Activated B cell treated with CpG ODN at 0.5 μM for 24 hours (primary cell): Measurements from ENCODE around the gene ANXA4. TPM values are rescaled to one million over a fixed set of nuclear protein-coding genes. Genes with fewer than 3 reads are reported as not detected.

Source experiments
- ATAC-seq: fragments of 200-7000 bp; cut with Tn5 transposase; one replicate; pipeline ENCODE4 v1.10.0; 2021; ENCODE audit warnings: low read depth, mild to moderate bottlenecking, moderate library complexity
- CTCF ChIA-PET: fragments of 350-600 bp; sonication (Branson Sonifier 250); formaldehyde crosslinking; loops from one replicate; lab custom pipeline; 2021; ENCODE audit warnings: antibody characterized with exemption; lab: Charles Lee
- POLR2A ChIA-PET: fragments of 350-600 bp; sonication (Branson Sonifier 250); formaldehyde crosslinking; loops from one replicate; lab custom pipeline; 2021; ENCODE audit warnings: antibody characterized with exemption; lab: Charles Lee
- DNase-seq: peaks from one replicate; pipeline ENCODE4 v3.0.0; 2022
- H3K27ac Mint-ChIP-seq: one replicate; pipeline ENCODE4 v1.8.0; 2020; ENCODE audit warnings: mixed read lengths
- H3K27me3 Mint-ChIP-seq: one replicate; pipeline ENCODE4 v1.8.0; 2021; ENCODE audit warnings: mixed read lengths
- H3K36me3 Mint-ChIP-seq: one replicate; pipeline ENCODE4 v1.8.0; 2021; ENCODE audit warnings: low read depth, mixed read lengths
- H3K4me1 Mint-ChIP-seq: one replicate; pipeline ENCODE4 v1.8.0; 2021; ENCODE audit warnings: mixed read lengths
- H3K4me3 Mint-ChIP-seq: one replicate; pipeline ENCODE4 v1.8.0; 2020; ENCODE audit warnings: mild to moderate bottlenecking, mixed read lengths
- H3K9me3 Mint-ChIP-seq: one replicate; pipeline ENCODE4 v1.8.0; 2020; ENCODE audit warnings: mixed read lengths
- intact Hi-C: fragments of 100-400 bp; cut with micrococcal nuclease; formaldehyde crosslinking; loops from one replicate; pipeline ENCODE4 v1.15.1; 2024
- total RNA-seq: library from RNA; stranded (reverse); gene quantifications from 2 replicates; pipeline ENCODE4 v1.2.3, GENCODE V29; 2022
- TF ChIP-seq, protein P1 (sequence below): fragments of 200-600 bp; IDR thresholded peaks from one replicate; pipeline ENCODE4 v1.8.0; 2022; ENCODE audit warnings: antibody characterized with exemption, mild to moderate bottlenecking

ANXA4 gene
- total RNA-seq, 1 donor from 2014 or later = 32.0 TPM

DNA sequence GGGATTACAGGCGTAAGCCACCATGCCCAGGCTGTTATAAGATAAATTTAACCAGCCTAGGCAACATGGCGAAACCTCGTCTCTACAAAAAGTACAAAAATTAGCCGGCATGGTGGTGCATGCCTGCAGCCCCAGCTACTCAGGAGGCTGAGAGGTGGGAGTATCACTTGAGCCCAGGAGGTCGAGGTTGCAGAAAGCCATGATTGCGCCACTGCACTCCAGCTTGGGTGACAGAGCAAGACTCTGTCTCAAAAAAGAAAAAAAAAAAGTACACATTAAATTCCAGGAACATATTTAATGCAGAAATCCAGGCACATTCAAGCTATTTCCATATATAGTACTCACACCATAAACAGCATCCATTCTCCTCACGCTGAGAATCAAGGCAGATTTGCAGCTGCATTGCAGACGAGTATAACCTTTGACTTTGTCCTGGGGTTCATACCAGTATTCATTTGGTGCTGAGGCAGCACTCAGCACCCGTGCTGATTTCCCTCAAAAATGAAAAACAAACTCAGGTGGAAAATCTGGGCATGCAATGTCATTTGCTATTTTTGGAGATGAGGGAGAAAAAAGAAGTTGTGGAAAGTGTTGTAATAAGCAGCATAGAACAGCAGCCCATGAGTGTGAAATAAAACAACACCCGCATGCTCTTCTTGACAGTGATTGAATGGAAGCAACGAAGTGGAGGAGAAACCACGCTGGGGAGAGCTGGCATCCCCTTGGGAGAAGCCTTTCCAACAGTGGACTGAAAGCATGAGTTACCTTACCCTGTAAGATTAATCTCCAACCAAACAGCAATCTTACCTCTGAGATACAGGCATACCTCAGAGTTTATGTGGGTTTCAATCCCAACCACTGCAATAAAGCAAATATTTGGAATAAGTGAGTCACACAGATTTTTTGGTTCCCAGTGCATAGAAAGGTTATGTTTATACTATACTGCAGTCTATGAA lies 46.8 kb upstream of the ANXA4 start:
- H3K27me3 Mint-ChIP-seq = peaks cover 46% of the 10 kb centered on the region
- POLR2A ChIA-PET = interaction anchor here (1.1 kb wide), 1 partner anchor 257 kb away, joined by 3 read pairs; no protein-coding TSS in a partner anchor
- H3K9me3 Mint-ChIP-seq = no peaks in the 10 kb centered on the region
- intact Hi-C loops = no loop called here
- CTCF ChIA-PET = interaction anchor here (1.5 kb wide), 1 partner anchor 19 kb away, joined by 5 read pairs; no protein-coding TSS in a partner anchor
- no peaks in the 10 kb centered on the region for H3K36me3 Mint-ChIP-seq
- H3K27ac Mint-ChIP-seq = no peak overlapping the region
- no peak overlapping the region for H3K4me3 Mint-ChIP-seq
- TF ChIP-seq, protein P1, sequence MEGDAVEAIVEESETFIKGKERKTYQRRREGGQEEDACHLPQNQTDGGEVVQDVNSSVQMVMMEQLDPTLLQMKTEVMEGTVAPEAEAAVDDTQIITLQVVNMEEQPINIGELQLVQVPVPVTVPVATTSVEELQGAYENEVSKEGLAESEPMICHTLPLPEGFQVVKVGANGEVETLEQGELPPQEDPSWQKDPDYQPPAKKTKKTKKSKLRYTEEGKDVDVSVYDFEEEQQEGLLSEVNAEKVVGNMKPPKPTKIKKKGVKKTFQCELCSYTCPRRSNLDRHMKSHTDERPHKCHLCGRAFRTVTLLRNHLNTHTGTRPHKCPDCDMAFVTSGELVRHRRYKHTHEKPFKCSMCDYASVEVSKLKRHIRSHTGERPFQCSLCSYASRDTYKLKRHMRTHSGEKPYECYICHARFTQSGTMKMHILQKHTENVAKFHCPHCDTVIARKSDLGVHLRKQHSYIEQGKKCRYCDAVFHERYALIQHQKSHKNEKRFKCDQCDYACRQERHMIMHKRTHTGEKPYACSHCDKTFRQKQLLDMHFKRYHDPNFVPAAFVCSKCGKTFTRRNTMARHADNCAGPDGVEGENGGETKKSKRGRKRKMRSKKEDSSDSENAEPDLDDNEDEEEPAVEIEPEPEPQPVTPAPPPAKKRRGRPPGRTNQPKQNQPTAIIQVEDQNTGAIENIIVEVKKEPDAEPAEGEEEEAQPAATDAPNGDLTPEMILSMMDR = no peak
- DNase-seq (no peak), ATAC-seq (no peak)
- H3K4me1 Mint-ChIP-seq = peaks cover 28% of the 10 kb centered on the region

DNA sequence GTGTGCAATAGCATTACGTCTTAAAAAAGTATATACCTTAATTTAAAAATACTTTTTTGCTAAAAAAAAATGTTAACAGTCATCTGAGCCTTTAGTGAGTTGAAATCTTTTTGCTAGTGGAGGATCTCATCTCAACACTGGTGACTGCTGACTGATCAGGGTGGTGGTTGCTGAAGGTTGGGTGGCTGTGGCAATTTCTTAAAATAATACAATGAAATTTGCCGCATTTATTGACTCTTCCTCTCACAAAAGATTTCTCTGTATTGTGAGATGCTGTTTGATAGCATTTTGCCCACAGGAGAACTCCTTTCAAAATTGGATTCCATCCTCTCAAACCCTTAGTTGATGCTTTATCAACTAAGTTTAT lies 46.1 kb upstream of the ANXA4 start:
- no peaks in the 10 kb centered on the region for H3K36me3 Mint-ChIP-seq
- intact Hi-C loops = no loop called here
- ChIA-PET CTCF (interaction anchor here (1.5 kb wide), 1 partner anchor 18 kb away, joined by 5 read pairs; no protein-coding TSS in a partner anchor), POLR2A (no interaction called here)
- no peaks in the 10 kb centered on the region for H3K9me3 Mint-ChIP-seq
- H3K27ac Mint-ChIP-seq = no peak overlapping the region
- TF ChIP-seq, protein P1 = no peak
- DNase-seq = no peak
- no peak for ATAC-seq
- no peak overlapping the region for H3K4me3 Mint-ChIP-seq
- peaks cover 28% of the 10 kb centered on the region for H3K4me1 Mint-ChIP-seq
- peaks cover 45% of the 10 kb centered on the region for H3K27me3 Mint-ChIP-seq

DNA sequence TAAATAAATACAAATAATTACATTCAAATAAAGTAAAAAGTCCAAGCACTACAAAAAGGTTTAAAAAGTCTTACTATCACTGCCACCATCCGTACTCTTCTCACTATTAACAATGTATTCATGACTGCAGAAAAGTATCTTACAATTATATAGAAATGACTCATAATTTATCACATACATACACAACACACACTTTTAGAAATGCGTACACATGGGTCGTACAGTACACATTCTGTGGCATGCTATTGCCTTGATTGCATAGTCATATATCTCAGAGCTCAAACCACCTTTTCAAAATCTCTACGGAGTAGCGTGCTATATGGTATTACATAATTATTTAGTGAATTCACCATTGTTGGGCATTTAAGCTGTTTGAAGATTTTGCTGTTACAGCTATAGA lies 41.6 kb upstream of the ANXA4 start:
- POLR2A ChIA-PET = no interaction called here
- TF ChIP-seq, protein P1 = no peak
- peaks cover 8% of the 10 kb centered on the region for H3K4me1 Mint-ChIP-seq
- no peak for ATAC-seq
- DNase-seq = no peak
- H3K9me3 Mint-ChIP-seq = no peaks in the 10 kb centered on the region
- H3K36me3 Mint-ChIP-seq = no peaks in the 10 kb centered on the region
- no peak overlapping the region for H3K27ac Mint-ChIP-seq
- CTCF ChIA-PET = no interaction called here
- H3K4me3 Mint-ChIP-seq = no peak overlapping the region
- intact Hi-C loops = no loop called here
- H3K27me3 Mint-ChIP-seq = peaks cover 42% of the 10 kb centered on the region

DNA sequence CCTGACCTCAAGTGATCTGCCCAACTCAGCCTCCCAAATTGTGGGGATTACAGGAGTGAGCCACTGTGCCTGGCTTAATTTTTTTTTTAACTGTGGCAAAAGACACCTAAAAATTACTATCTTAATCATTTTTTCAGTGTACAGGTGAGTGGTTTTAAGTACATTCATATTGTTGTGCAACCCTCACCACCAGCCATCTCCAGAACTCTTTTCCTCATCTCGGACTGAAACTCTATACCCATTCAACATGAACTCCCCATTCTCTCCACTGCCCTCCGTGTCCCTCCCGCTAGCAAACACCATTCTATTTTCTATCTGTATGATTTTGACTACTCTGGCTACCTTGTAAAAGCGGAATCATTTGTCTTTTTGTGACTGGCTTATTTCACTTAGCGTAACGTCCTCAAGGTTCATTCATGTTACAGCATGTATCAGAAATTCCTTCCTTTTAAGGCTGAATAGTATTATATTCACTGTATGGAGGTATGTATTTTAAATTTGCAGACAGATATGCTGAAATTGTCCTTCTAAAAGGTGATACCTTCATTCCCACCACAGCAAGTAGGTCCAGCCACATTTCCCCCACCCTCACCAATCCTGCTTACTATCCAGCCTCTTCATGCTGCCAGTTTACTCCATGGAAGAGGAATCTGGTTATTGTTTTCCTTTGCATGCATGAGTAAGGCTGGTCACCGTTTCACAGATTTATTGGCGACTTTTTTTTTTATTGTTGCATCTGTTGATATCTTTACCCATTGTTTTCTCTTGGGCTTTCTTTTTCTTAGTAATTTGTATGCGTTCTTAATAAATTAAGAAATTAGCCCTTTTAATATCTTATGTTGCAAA lies 40.6 kb upstream of the ANXA4 start:
- TF ChIP-seq, protein P1 = no peak
- CTCF ChIA-PET = no interaction called here
- peak overlapping the region; percentile 5 for H3K27ac Mint-ChIP-seq

DNA sequence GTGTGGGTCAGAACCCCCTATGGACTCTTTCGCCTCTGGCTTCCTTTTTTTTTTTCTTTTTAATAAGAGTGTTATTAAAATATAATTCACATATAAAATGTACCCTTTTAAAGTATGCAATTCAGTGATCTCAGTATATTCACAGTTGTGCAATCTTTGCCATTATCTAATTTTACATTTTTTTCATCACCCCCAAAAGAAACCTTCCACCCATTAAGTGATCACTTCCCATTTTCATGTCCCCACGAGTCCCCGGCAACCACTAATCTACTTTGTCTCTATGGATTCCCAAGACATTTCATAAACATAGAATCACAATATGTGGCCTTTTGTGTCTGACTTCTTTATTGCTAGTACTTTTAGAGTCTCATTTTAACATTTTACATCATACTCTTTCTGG lies 38.7 kb upstream of the ANXA4 start:
- H3K27me3 Mint-ChIP-seq = peaks cover 35% of the 10 kb centered on the region
- peaks cover 5% of the 10 kb centered on the region for H3K4me1 Mint-ChIP-seq
- TF ChIP-seq, protein P1 = no peak
- no peak overlapping the region for H3K27ac Mint-ChIP-seq
- no peaks in the 10 kb centered on the region for H3K36me3 Mint-ChIP-seq
- ATAC-seq = peak; percentile 7
- ChIA-PET POLR2A (no interaction called here), CTCF (no interaction called here)
- H3K4me3 Mint-ChIP-seq = no peak overlapping the region
- DNase-seq = no peak
- no peaks in the 10 kb centered on the region for H3K9me3 Mint-ChIP-seq
- intact Hi-C loops = no loop called here

More for the DNA sequence above, 40.6 kb upstream of the ANXA4 start:
- H3K36me3 Mint-ChIP-seq = no peaks in the 10 kb centered on the region
- intact Hi-C loops = no loop called here
- ATAC-seq (no peak), DNase-seq (no peak)
- no peak overlapping the region for H3K4me3 Mint-ChIP-seq
- H3K27me3 Mint-ChIP-seq = peaks cover 35% of the 10 kb centered on the region
- H3K9me3 Mint-ChIP-seq = no peaks in the 10 kb centered on the region
- H3K4me1 Mint-ChIP-seq = peaks cover 5% of the 10 kb centered on the region
- POLR2A ChIA-PET = no interaction called here
